SJSA1 (cell line): ENCODE measurements around the gene MPI. TPM values are rescaled to one million over a fixed set of nuclear protein-coding genes. Genes with fewer than 3 reads are reported as not detected.
"Not testable (repeated sequence)": the region's sequence is repeated elsewhere in the genome, so short reads cannot be mapped to it uniquely, and the experiment has no call there.

ENCODE experiments used
- DNase-seq, 2 experiments: peaks; one replicate each; pipeline ENCODE4 v3.0.0-alpha.2; 2015 to 2020; ENCODE audit warnings: low spot score in 2 of 2, low read depth in 1 of 2
- H3K27ac ChIP-seq: fragments of 250-450 bp; sonication (Bioruptor Pico); 2 replicates; pipeline ENCODE4 v1.5.1; 2020; ENCODE audit warnings: mild to moderate bottlenecking, moderate library complexity
- H3K27me3 ChIP-seq: fragments of 250-450 bp; sonication (Bioruptor Pico); replicated peaks from 2 replicates; pipeline ENCODE4 v1.5.1; 2020; ENCODE audit warnings: mild to moderate bottlenecking, moderate library complexity
- H3K36me3 ChIP-seq: fragments of 250-450 bp; sonication (Bioruptor Pico); 2 replicates; pipeline ENCODE4 v1.5.1; 2020; ENCODE audit warnings: mild to moderate bottlenecking
- H3K4me1 ChIP-seq: fragments of 250-450 bp; sonication (Bioruptor Pico); replicated peaks from 2 replicates; pipeline ENCODE4 v1.6.1; 2021; ENCODE audit warnings: mild to moderate bottlenecking
- H3K4me3 ChIP-seq: fragments of 250-450 bp; sonication (Bioruptor Pico); 2 replicates; pipeline ENCODE4 v1.5.1; 2020; ENCODE audit warnings: mild to moderate bottlenecking
- H3K9me3 ChIP-seq: fragments of 250-450 bp; sonication (Bioruptor Pico); replicated peaks from 2 replicates; pipeline ENCODE4 v1.5.1; 2020; ENCODE audit warnings: mild to moderate bottlenecking
- total RNA-seq: library from RNA; depleted of rRNA; stranded (reverse); fragments of >200 nt; shearing (Covaris generic); gene quantifications from 2 replicates; pipeline ENCODE4 v1.2.3, GENCODE V29; 2014

Gene MPI
- total RNA-seq, 1 experiment from 2014 or later: 27.7 TPM

GRCh38 chr15:74906450-74907162 is 16.8 kb downstream of the MPI start, which contains the start of gene FAM219B:
FAM219B (minus strand) TSS chr15:74906851; CDS start chr15:74906800, 51 bp downstream.
- H3K9me3 ChIP-seq: no peaks in the 10 kb centered on the region
- H3K27me3 ChIP-seq: no peaks in the 10 kb centered on the region
- H3K27ac ChIP-seq: peak within 1 kb of the TSS; percentile 37
- peak within 1 kb of the TSS; percentile 79 for H3K4me3 ChIP-seq
- H3K4me1 ChIP-seq: peaks cover 14% of the 10 kb centered on the region
- peaks cover 35% of the 10 kb centered on the region for H3K36me3 ChIP-seq
- peak; percentile 84 to 89 for DNase-seq

GRCh38 chr15:74907163-74907870 is 17.5 kb downstream of the MPI start:
- Histone ChIP-seq H3K27me3 (no peaks in the 10 kb centered on the region), H3K4me1 (peaks cover 14% of the 10 kb centered on the region), H3K27ac (peak overlapping the region; percentile 37), H3K4me3 (peak overlapping the region; percentile 79), H3K36me3 (peaks cover 29% of the 10 kb centered on the region), H3K9me3 (no peaks in the 10 kb centered on the region)
- peak in 1 of 2 experiments; percentile 19 for DNase-seq

GRCh38 chr15:74908635-74909034 is 18.8 kb downstream of the MPI start:
- no peak for DNase-seq
- peaks cover 14% of the 10 kb centered on the region for H3K4me1 ChIP-seq
- H3K27me3 ChIP-seq: no peaks in the 10 kb centered on the region
- H3K4me3 ChIP-seq: no peak overlapping the region
- H3K9me3 ChIP-seq: no peaks in the 10 kb centered on the region
- peaks cover 31% of the 10 kb centered on the region for H3K36me3 ChIP-seq
- no peak overlapping the region for H3K27ac ChIP-seq

- H3K36me3 ChIP-seq: peaks cover 48% of the 10 kb centered on the region
- no peak overlapping the region for H3K27ac ChIP-seq
- no peak for DNase-seq
- H3K4me3 ChIP-seq: no peak overlapping the region
- H3K27me3 ChIP-seq: no peaks in the 10 kb centered on the region
- no peaks in the 10 kb centered on the region for H3K4me1 ChIP-seq
- H3K9me3 ChIP-seq: no peaks in the 10 kb centered on the region
Observed at GRCh38 chr15:74913041-74913440, 23.2 kb downstream of the MPI start.

GRCh38 chr15:74913799-74914198 is 24.0 kb downstream of the MPI start:
- DNase-seq, H3K27me3 ChIP-seq, H3K9me3 ChIP-seq, H3K4me1 ChIP-seq, H3K27ac ChIP-seq, H3K4me3 ChIP-seq: not testable (repeated sequence)
- H3K36me3 ChIP-seq: peaks cover 56% of the 10 kb centered on the region

- no peaks in the 10 kb centered on the region for H3K27me3 ChIP-seq
- H3K4me3 ChIP-seq: no peak overlapping the region
- peaks cover 11% of the 10 kb centered on the region for H3K4me1 ChIP-seq
- peaks cover 84% of the 10 kb centered on the region for H3K36me3 ChIP-seq
- no peaks in the 10 kb centered on the region for H3K9me3 ChIP-seq
- H3K27ac ChIP-seq: no peak overlapping the region
- no peak for DNase-seq
Observed at GRCh38 chr15:74917676-74918075, 27.8 kb downstream of the MPI start.

GRCh38 chr15:74920456-74920855 is 30.6 kb downstream of the MPI start:
- H3K4me3 ChIP-seq: no peak overlapping the region
- H3K9me3 ChIP-seq: no peaks in the 10 kb centered on the region
- no peaks in the 10 kb centered on the region for H3K27me3 ChIP-seq
- DNase-seq: peak; percentile 74 to 81
- H3K4me1 ChIP-seq: peaks cover 11% of the 10 kb centered on the region
- peak overlapping the region; percentile 18; the same call in 1 of the 2 replicates for H3K27ac ChIP-seq
- peaks cover 82% of the 10 kb centered on the region for H3K36me3 ChIP-seq

- Histone ChIP-seq H3K9me3 (no peaks in the 10 kb centered on the region), H3K4me3 (no peak overlapping the region), H3K4me1 (peaks cover 11% of the 10 kb centered on the region), H3K36me3 (peaks cover 79% of the 10 kb centered on the region), H3K27me3 (no peaks in the 10 kb centered on the region), H3K27ac (no peak overlapping the region)
- no peak for DNase-seq
Observed at GRCh38 chr15:74924525-74924924, 34.7 kb downstream of the MPI start.

- DNase-seq: no peak
- Histone ChIP-seq H3K27ac (no peak overlapping the region), H3K27me3 (no peaks in the 10 kb centered on the region), H3K4me3 (no peak overlapping the region), H3K4me1 (no peaks in the 10 kb centered on the region), H3K9me3 (no peaks in the 10 kb centered on the region), H3K36me3 (peaks cover 63% of the 10 kb centered on the region)
Observed at GRCh38 chr15:74928771-74929198, 38.9 kb downstream of the MPI start.

GRCh38 chr15:74933573-74933972 is 43.7 kb downstream of the MPI start:
- DNase-seq: no peak

GRCh38 chr15:74935193-74935592 is 45.4 kb downstream of the MPI start:
- not testable (repeated sequence) for H3K27me3 ChIP-seq, H3K27ac ChIP-seq, H3K4me3 ChIP-seq, H3K9me3 ChIP-seq, DNase-seq
- H3K36me3 ChIP-seq: peaks cover 24% of the 10 kb centered on the region
- peaks cover 15% of the 10 kb centered on the region for H3K4me1 ChIP-seq

More at GRCh38 chr15:74933573-74933972, 43.7 kb downstream of the MPI start:
- peaks cover 38% of the 10 kb centered on the region for H3K36me3 ChIP-seq
- H3K4me1 ChIP-seq: peaks cover 14% of the 10 kb centered on the region
- no peaks in the 10 kb centered on the region for H3K9me3 ChIP-seq
- H3K27ac ChIP-seq: no peak overlapping the region
- H3K4me3 ChIP-seq: no peak overlapping the region
- H3K27me3 ChIP-seq: no peaks in the 10 kb centered on the region

GRCh38 chr15:74937272-74937589 is 47.4 kb downstream of the MPI start:
- no peak for DNase-seq
- Histone ChIP-seq H3K4me3 (peak overlapping the region; percentile 98), H3K4me1 (peaks cover 15% of the 10 kb centered on the region), H3K9me3 (no peaks in the 10 kb centered on the region), H3K36me3 (peaks cover 15% of the 10 kb centered on the region), H3K27ac (peak overlapping the region; percentile 70), H3K27me3 (no peaks in the 10 kb centered on the region)

GRCh38 chr15:74937590-74938371 is 47.9 kb downstream of the MPI start, which contains the start of gene COX5A:
COX5A (minus strand) TSS chr15:74938073; CDS start chr15:74938014, 59 bp downstream.
- Histone ChIP-seq H3K27ac (peak within 1 kb of the TSS; percentile 70), H3K4me1 (peaks cover 15% of the 10 kb centered on the region), H3K4me3 (peak within 1 kb of the TSS; percentile 98), H3K36me3 (peaks cover 15% of the 10 kb centered on the region), H3K27me3 (no peaks in the 10 kb centered on the region), H3K9me3 (no peaks in the 10 kb centered on the region)
- peak; percentile 94 for DNase-seq
